PFSK-1 (cell line): ENCODE data around the gene LY6G6C.

Source experiments
- FOXP2 ChIP-seq: optimal IDR thresholded peaks from 2 replicates; pipeline ENCODE3; 2011; ENCODE audit warnings: borderline replicate concordance, control low read depth, inconsistent platforms; ENCODE audit not compliant: insufficient read depth; ENCODE audit errors: extremely low read length, extremely low read depth
- POLR2AphosphoS5 ChIP-seq: IDR thresholded peaks from 2 replicates; pipeline ENCODE4 v1.6.1; 2012; ENCODE audit warnings: low read depth, mild to moderate bottlenecking, control low read depth, low read length, moderate library complexity
- SIN3A ChIP-seq: IDR thresholded peaks from 2 replicates; pipeline ENCODE4 v1.6.1; 2012; ENCODE audit warnings: mild to moderate bottlenecking, low read length, moderate library complexity, borderline replicate concordance; ENCODE audit not compliant: insufficient read depth
- TAF1 ChIP-seq: IDR thresholded peaks from 2 replicates; pipeline ENCODE4 v1.6.1; 2012; ENCODE audit warnings: low read length, control low read depth, borderline replicate concordance; ENCODE audit not compliant: insufficient read depth
- TF ChIP-seq, protein P1 (sequence below), 2 experiments: IDR thresholded peaks; 2 replicates each; pipeline versions ENCODE4 v1.6.1 to v1.8.0; 2011 to 2012; ENCODE audit warnings: low read depth in 2 of 2, low read length in 2 of 2, control low read depth in 1 of 2, inconsistent platforms in 1 of 2, mild to moderate bottlenecking in 1 of 2, moderate library complexity in 1 of 2; ENCODE audit not compliant: insufficient read depth in 1 of 2

LY6G6C gene

GRCh38 chr6:31677955-31678354, 43.6 kb downstream of the LY6G6C start:
- no peak for TF ChIP-seq TAF1
- TF ChIP-seq POLR2AphosphoS5 = no peak
- TF ChIP-seq, protein P1, sequence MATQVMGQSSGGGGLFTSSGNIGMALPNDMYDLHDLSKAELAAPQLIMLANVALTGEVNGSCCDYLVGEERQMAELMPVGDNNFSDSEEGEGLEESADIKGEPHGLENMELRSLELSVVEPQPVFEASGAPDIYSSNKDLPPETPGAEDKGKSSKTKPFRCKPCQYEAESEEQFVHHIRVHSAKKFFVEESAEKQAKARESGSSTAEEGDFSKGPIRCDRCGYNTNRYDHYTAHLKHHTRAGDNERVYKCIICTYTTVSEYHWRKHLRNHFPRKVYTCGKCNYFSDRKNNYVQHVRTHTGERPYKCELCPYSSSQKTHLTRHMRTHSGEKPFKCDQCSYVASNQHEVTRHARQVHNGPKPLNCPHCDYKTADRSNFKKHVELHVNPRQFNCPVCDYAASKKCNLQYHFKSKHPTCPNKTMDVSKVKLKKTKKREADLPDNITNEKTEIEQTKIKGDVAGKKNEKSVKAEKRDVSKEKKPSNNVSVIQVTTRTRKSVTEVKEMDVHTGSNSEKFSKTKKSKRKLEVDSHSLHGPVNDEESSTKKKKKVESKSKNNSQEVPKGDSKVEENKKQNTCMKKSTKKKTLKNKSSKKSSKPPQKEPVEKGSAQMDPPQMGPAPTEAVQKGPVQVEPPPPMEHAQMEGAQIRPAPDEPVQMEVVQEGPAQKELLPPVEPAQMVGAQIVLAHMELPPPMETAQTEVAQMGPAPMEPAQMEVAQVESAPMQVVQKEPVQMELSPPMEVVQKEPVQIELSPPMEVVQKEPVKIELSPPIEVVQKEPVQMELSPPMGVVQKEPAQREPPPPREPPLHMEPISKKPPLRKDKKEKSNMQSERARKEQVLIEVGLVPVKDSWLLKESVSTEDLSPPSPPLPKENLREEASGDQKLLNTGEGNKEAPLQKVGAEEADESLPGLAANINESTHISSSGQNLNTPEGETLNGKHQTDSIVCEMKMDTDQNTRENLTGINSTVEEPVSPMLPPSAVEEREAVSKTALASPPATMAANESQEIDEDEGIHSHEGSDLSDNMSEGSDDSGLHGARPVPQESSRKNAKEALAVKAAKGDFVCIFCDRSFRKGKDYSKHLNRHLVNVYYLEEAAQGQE (IDR thresholded peaks at IDR 0.05; ENCODE audit: insufficient read depth in 1 of 2, low read depth in 2 of 2, low read length in 2 of 2) = no peak

GRCh38 chr6:31676904-31677303, 44.6 kb downstream of the LY6G6C start:
- TF ChIP-seq POLR2AphosphoS5 (no peak), FOXP2 (no peak), SIN3A (no peak), TAF1 (no peak)
- TF ChIP-seq, protein P1 (IDR thresholded peaks at IDR 0.05; ENCODE audit: insufficient read depth in 1 of 2, low read depth in 2 of 2, low read length in 2 of 2) = no peak

GRCh38 chr6:31676322-31676903, 45.1 kb downstream of the LY6G6C start:
- TF ChIP-seq FOXP2 (no peak), TAF1 (no peak), POLR2AphosphoS5 (no peak), SIN3A (no peak)
- TF ChIP-seq, protein P1 (IDR thresholded peaks at IDR 0.05; ENCODE audit: insufficient read depth in 1 of 2, low read depth in 2 of 2, low read length in 2 of 2) = no peak

GRCh38 chr6:31669676-31670075, 51.9 kb downstream of the LY6G6C start, which contains the start of gene LY6G5B:
TSS of gene LY6G5B (plus strand) at chr6:31669976. CDS start at chr6:31670951, 975 bp downstream.
- no peak for TF ChIP-seq TAF1
